Measurements from ENCODE around the gene ATG12. TPM values are rescaled to one million over a fixed set of nuclear protein-coding genes. Genes with fewer than 3 reads are reported as not detected.
"Not testable (repeated sequence)": the region's sequence is repeated elsewhere in the genome, so short reads cannot be mapped to it uniquely, and the experiment has no call there.

ATG12 gene
- total RNA-seq, 3 donors from 2014 or later: 46.0 to 63.0 (median 50.8) TPM

DNA sequence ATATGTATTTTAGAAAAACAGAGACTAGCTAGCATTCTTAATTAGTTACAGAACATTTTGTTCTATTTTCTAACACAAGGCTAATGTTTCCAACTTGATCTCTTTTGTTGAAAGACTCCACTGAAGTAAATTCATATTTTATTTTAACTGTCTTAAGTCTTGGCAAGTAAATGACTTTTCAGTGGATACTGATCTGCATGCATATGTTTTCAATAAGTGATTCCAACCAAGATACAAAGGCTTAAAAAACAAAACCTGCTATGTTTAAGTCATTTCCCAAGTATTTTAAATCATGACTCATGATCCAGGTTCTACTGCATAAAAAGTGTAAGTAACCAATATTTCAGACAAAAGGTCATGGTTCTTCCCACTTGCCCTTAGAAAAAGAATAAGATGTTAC is 30.6 kb downstream of the ATG12 start:
- no peak overlapping the region for H3K4me3 ChIP-seq
- H3K9me3 ChIP-seq: no peaks in the 10 kb centered on the region
- no peaks in the 10 kb centered on the region for H3K4me1 ChIP-seq
- H3K27me3 ChIP-seq: peaks cover 0 to 21% of the 10 kb centered on the region in 2 donors
- TF ChIP-seq POLR2AphosphoS5 (IDR thresholded peaks at IDR 0.05) (no peak), POLR2A (IDR thresholded peaks at IDR 0.05) (no peak)
- TF ChIP-seq, protein P1, sequence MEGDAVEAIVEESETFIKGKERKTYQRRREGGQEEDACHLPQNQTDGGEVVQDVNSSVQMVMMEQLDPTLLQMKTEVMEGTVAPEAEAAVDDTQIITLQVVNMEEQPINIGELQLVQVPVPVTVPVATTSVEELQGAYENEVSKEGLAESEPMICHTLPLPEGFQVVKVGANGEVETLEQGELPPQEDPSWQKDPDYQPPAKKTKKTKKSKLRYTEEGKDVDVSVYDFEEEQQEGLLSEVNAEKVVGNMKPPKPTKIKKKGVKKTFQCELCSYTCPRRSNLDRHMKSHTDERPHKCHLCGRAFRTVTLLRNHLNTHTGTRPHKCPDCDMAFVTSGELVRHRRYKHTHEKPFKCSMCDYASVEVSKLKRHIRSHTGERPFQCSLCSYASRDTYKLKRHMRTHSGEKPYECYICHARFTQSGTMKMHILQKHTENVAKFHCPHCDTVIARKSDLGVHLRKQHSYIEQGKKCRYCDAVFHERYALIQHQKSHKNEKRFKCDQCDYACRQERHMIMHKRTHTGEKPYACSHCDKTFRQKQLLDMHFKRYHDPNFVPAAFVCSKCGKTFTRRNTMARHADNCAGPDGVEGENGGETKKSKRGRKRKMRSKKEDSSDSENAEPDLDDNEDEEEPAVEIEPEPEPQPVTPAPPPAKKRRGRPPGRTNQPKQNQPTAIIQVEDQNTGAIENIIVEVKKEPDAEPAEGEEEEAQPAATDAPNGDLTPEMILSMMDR (IDR thresholded peaks at IDR 0.05): no peak
- intact Hi-C loops (cut with DNase I; ENCODE audit: low total_unique reads): no loop called here
- no peak for DNase-seq (ENCODE audit: low spot score in 2 of 2)
- H3K36me3 ChIP-seq: no peaks in the 10 kb centered on the region
- H3K27ac ChIP-seq: no peak overlapping the region

DNA sequence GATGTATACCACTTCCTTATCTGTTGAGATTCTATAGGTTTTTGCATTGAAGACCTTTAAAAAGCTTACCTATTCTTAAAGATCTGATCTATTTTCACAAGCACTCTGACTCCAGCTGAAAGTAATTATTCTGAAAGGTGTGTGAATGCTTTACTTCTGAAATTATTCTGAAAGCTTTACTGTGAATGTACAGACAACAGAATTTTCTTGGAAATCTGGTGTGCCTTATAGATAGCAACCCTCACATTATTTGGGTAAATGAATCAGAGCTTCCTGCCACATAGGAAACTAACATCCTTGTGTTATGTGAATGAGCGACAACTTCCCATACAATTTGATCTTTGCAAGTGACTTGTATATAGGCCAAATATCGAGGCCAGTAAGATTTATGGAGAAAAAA is 31.4 kb downstream of the ATG12 start:
- no peaks in the 10 kb centered on the region for H3K36me3 ChIP-seq
- TF ChIP-seq, protein P1 (IDR thresholded peaks at IDR 0.05): no peak
- TF ChIP-seq POLR2AphosphoS5 (IDR thresholded peaks at IDR 0.05) (no peak), POLR2A (IDR thresholded peaks at IDR 0.05) (no peak)

DNA sequence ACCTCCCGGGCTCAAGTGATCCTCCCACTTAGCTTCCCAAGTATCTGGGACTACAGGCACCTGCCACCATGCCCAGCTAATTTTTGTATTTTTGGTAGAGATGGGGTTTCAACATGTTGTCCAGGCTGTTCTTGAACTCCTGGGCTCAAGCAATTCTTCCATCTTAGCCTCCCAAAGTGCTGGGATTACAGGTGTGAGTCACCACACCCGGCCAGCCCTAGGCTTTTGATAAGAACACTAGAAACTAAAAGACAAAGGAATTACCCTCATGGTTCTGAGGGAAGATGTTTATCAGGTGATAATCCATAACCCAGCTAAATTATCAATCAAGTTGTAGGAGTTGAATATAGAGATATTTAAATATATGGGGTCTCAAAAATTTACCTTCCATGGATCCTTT is 33.3 kb downstream of the ATG12 start:
- H3K9me3 ChIP-seq; intact Hi-C loops (cut with DNase I; ENCODE audit: low total_unique reads); H3K4me3 ChIP-seq; H3K4me1 ChIP-seq; H3K27me3 ChIP-seq; DNase-seq (ENCODE audit: low spot score in 2 of 2); H3K36me3 ChIP-seq; H3K27ac ChIP-seq: not testable (repeated sequence)

More for the DNA sequence above, 31.4 kb downstream of the ATG12 start:
- no peak overlapping the region for H3K4me3 ChIP-seq
- peaks cover 0 to 13% of the 10 kb centered on the region in 2 donors for H3K27me3 ChIP-seq
- no peaks in the 10 kb centered on the region for H3K9me3 ChIP-seq
- no peak for DNase-seq (ENCODE audit: low spot score in 2 of 2)
- no peak overlapping the region for H3K27ac ChIP-seq
- intact Hi-C loops (cut with DNase I; ENCODE audit: low total_unique reads): loop anchor here (1.0 kb wide), 1 partner anchor 15 kb away; no protein-coding TSS in a partner anchor
- H3K4me1 ChIP-seq: no peaks in the 10 kb centered on the region

DNA sequence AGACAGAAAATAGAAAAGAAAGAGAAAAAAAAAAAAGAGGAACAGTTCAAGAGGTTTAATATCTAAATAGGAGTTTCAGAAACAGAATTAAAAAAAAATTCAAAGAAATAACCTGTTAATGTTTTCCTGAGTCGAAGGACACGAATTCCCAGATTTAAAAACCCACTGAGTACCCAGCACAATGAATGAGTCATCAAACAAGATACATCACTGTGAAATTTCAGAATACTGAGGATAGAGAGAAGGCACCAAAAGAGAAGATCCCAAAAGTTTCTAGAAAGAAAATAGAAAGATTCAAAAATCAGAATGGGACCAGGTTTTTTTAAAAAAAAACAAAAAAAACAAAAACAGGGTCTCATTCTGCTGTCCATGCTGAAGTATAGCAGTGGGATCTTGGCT is 33.7 kb downstream of the ATG12 start:
- H3K4me3 ChIP-seq: no peak overlapping the region
- DNase-seq (ENCODE audit: low spot score in 2 of 2): no peak
- TF ChIP-seq, protein P1 (IDR thresholded peaks at IDR 0.05): no peak
- no peak for TF ChIP-seq POLR2AphosphoS5 (IDR thresholded peaks at IDR 0.05)
- no peak for TF ChIP-seq POLR2A (IDR thresholded peaks at IDR 0.05)
- no peak overlapping the region for H3K27ac ChIP-seq
- H3K4me1 ChIP-seq: no peaks in the 10 kb centered on the region
- H3K36me3 ChIP-seq: no peaks in the 10 kb centered on the region
- intact Hi-C loops (cut with DNase I; ENCODE audit: low total_unique reads): no loop called here
- H3K9me3 ChIP-seq: no peaks in the 10 kb centered on the region
- peaks cover 0 to 3% of the 10 kb centered on the region in 2 donors for H3K27me3 ChIP-seq

DNA sequence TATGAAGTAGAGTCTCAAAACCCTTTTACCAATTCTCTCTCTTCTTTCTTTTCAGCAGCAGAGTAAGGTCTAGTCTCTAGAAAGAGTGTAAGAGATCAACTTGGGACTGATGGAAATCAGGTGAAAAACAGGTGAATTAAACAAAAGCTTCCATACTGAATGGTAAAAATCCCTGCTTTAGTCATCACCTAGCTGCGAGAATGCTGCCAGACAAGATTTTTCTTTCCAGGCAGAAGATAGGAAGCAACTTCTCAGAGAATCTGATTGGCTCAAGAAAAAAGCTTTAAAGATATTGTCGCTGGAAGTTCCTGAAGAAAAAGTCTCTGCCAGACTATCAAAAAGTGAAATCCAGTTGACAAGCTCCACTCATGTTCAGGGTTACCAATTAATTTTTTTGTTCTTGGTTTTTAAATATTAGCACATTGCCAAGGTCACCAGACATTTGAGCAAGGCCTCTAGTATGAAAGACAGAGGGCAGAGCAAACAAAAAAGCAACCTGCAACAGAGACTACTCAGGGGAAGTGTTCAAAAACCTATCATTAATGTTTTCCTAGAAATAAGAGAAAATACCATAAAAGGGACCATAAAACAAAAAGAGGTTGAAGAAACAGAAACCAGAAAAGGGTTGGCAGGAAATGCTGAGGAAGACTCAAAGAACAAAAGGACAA is 34.2 kb downstream of the ATG12 start:
- Histone ChIP-seq H3K9me3 (no peaks in the 10 kb centered on the region), H3K4me3 (no peak overlapping the region), H3K27ac (no peak overlapping the region), H3K36me3 (no peaks in the 10 kb centered on the region), H3K27me3 (peaks cover 0 to 1% of the 10 kb centered on the region in 2 donors), H3K4me1 (no peaks in the 10 kb centered on the region)
- intact Hi-C loops (cut with DNase I; ENCODE audit: low total_unique reads): no loop called here
- DNase-seq (ENCODE audit: low spot score in 2 of 2): no peak
- TF ChIP-seq, protein P1 (IDR thresholded peaks at IDR 0.05): no peak
- no peak for TF ChIP-seq POLR2A (IDR thresholded peaks at IDR 0.05)
- no peak for TF ChIP-seq POLR2AphosphoS5 (IDR thresholded peaks at IDR 0.05)
